ENCODE data around the gene ZNFX1.

ZNFX1 gene

DNA sequence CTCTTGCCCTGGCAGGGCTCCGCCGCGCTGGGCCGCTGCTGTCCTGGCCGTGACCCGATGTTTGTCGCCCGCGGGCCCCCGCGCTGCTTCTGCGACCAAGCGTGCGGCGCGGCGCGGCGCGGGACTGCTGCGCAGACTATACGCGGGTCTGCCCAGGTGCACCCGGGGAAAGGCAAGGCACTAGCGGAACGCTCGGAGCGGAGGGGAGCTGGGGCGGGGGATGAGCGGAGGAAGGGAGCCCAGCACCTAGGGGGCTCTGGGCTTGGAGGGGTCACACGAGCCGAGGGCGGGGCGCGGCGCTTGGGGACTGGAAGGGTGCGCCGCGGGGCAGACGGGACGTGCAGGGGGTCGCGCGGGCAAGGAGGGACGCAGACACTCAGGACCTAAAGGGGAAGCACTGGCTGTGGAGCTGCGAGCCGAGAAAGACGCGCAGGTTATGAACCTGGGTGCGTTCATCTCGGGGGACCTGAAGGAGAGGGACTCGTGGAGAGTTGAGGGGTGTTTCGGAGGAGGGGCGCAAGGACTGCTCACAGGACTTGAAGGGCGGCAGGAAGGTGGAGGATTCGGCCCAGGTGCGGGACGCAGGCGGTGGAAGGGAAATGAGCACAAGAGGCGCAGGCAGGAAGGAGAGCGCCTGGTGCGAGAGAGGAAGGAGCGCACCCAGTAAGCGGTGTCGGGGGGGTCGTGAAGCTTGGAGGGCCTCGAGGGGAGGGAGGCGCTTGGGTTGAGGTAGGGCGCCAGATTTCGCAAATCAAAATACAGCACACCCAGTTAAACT is 40.8 kb upstream of the ZNFX1 start (continued):
- no peak for TF ChIP-seq ZNF510 (tag by site-specific recombination; IDR thresholded peaks at IDR 0.05; ENCODE audit: insufficient replicate concordance)
- TF ChIP-seq ZFP41 (tag by site-specific recombination; IDR thresholded peaks at IDR 0.05; ENCODE audit: borderline replicate concordance) = no peak
- TF ChIP-seq GLIS2 (tag by site-specific recombination; IDR thresholded peaks at IDR 0.05) = peak; percentile 72; the same call in 1 of the 2 replicates
- TF ChIP-seq, protein P1, sequence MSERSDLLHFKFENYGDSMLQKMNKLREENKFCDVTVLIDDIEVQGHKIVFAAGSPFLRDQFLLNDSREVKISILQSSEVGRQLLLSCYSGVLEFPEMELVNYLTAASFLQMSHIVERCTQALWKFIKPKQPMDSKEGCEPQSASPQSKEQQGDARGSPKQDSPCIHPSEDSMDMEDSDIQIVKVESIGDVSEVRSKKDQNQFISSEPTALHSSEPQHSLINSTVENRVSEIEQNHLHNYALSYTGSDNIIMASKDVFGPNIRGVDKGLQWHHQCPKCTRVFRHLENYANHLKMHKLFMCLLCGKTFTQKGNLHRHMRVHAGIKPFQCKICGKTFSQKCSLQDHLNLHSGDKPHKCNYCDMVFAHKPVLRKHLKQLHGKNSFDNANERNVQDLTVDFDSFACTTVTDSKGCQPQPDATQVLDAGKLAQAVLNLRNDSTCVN (tag by site-specific recombination; optimal IDR thresholded peaks at IDR 0.05) = peak; percentile 76
- no peak for TF ChIP-seq ZNF596 (tag by site-specific recombination; IDR thresholded peaks at IDR 0.05)
- TF ChIP-seq ZNF184 (tag by site-specific recombination; IDR thresholded peaks at IDR 0.05) = no peak
- TF ChIP-seq, protein P2, sequence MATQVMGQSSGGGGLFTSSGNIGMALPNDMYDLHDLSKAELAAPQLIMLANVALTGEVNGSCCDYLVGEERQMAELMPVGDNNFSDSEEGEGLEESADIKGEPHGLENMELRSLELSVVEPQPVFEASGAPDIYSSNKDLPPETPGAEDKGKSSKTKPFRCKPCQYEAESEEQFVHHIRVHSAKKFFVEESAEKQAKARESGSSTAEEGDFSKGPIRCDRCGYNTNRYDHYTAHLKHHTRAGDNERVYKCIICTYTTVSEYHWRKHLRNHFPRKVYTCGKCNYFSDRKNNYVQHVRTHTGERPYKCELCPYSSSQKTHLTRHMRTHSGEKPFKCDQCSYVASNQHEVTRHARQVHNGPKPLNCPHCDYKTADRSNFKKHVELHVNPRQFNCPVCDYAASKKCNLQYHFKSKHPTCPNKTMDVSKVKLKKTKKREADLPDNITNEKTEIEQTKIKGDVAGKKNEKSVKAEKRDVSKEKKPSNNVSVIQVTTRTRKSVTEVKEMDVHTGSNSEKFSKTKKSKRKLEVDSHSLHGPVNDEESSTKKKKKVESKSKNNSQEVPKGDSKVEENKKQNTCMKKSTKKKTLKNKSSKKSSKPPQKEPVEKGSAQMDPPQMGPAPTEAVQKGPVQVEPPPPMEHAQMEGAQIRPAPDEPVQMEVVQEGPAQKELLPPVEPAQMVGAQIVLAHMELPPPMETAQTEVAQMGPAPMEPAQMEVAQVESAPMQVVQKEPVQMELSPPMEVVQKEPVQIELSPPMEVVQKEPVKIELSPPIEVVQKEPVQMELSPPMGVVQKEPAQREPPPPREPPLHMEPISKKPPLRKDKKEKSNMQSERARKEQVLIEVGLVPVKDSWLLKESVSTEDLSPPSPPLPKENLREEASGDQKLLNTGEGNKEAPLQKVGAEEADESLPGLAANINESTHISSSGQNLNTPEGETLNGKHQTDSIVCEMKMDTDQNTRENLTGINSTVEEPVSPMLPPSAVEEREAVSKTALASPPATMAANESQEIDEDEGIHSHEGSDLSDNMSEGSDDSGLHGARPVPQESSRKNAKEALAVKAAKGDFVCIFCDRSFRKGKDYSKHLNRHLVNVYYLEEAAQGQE (tag by site-specific recombination; IDR thresholded peaks at IDR 0.05) = no peak
- no peak for TF ChIP-seq ZNF274 (IDR thresholded peaks at IDR 0.05; ENCODE audit: low read length)
- no peak for TF ChIP-seq ZNF274 (tag by site-specific recombination; IDR thresholded peaks at IDR 0.05; ENCODE audit: borderline replicate concordance)

DNA sequence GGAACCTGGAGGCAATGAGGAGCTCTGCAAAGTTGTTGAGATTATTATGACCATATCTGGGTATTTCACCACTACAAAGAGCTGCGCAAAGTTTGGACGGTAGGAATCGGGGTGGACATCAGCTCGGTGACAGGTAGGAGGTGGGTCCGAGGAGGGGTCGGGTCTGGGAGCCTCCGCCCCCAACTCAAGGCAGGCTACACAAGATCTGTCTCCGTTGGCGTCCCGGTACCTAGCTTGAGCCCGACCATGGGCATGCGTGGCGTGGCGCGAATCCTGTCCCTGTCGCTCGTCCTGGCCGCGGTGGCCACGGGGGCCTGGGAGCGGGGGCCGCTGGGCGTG is 40.2 kb upstream of the ZNFX1 start:
- CTCF ChIA-PET = interaction anchor here (0.7 to 6.7 kb wide), 3 partner anchors 13 to 73 kb away, joined by 4 to 63 read pairs (median 35); no protein-coding TSS in a partner anchor
- no peaks in the 10 kb centered on the region for H3K4me1 ChIP-seq (ENCODE audit: control insufficient read depth, insufficient read depth, low read length)
- H3K9me3 ChIP-seq (ENCODE audit: control insufficient read depth, insufficient read depth, low read depth, low read length) = no peaks in the 10 kb centered on the region
- H3K27ac ChIP-seq (ENCODE audit: extremely low read depth, low read depth, low read length) = no peak overlapping the region
- H3K4me3 ChIP-seq (ENCODE audit: low read depth, low read length) = peak overlapping the region; percentile 37
- TF ChIP-seq, protein P3, sequence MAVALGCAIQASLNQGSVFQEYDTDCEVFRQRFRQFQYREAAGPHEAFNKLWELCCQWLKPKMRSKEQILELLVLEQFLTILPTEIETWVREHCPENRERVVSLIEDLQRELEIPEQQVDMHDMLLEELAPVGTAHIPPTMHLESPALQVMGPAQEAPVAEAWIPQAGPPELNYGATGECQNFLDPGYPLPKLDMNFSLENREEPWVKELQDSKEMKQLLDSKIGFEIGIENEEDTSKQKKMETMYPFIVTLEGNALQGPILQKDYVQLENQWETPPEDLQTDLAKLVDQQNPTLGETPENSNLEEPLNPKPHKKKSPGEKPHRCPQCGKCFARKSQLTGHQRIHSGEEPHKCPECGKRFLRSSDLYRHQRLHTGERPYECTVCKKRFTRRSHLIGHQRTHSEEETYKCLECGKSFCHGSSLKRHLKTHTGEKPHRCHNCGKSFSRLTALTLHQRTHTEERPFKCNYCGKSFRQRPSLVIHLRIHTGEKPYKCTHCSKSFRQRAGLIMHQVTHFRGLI (tag by site-specific recombination; IDR thresholded peaks at IDR 0.05) = peak; percentile 62
- TF ChIP-seq ZNF354C (tag by site-specific recombination; IDR thresholded peaks at IDR 0.05; ENCODE audit: borderline replicate concordance, low read depth) = no peak
- POLR2A ChIA-PET = no interaction called here
- no peaks in the 10 kb centered on the region for H3K36me3 ChIP-seq (ENCODE audit: control insufficient read depth in 2 of 2, insufficient read depth in 1 of 2, low read length in 2 of 2)

DNA sequence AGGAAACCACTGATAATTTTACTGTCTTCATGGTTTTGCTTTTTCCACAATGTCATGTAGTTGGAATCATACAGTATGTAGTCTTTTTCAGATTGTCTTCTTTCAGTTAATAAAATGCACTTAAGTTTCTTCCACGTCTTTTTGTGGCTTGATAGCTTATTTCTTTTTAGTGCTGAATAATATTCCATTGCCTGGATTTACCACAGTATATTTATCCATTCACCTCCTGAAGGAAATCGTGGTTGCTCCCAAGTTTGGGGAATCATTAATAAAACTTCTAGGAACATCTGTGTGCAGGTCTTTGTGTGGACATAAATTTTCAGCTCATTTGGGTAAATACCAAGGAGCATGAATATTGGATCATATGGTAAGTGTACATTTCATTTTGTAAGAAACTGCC is 38.8 kb upstream of the ZNFX1 start:
- POLR2A ChIA-PET = no interaction called here
- H3K4me3 ChIP-seq (ENCODE audit: low read depth, low read length) = no peak overlapping the region
- H3K36me3 ChIP-seq (ENCODE audit: control insufficient read depth in 2 of 2, insufficient read depth in 1 of 2, low read length in 2 of 2) = no peaks in the 10 kb centered on the region
- CTCF ChIA-PET = interaction anchor here (6.7 kb wide), 1 partner anchor 71 kb away, joined by 63 read pairs; no protein-coding TSS in a partner anchor
- H3K4me1 ChIP-seq (ENCODE audit: control insufficient read depth, insufficient read depth, low read length) = no peaks in the 10 kb centered on the region
- H3K27ac ChIP-seq (ENCODE audit: extremely low read depth, low read depth, low read length) = no peak overlapping the region
- no peaks in the 10 kb centered on the region for H3K9me3 ChIP-seq (ENCODE audit: control insufficient read depth, insufficient read depth, low read depth, low read length)
- no peak for TF ChIP-seq ZNF600 (tag by site-specific recombination; IDR thresholded peaks at IDR 0.05)
- TF ChIP-seq ZSCAN16 (tag by site-specific recombination; IDR thresholded peaks at IDR 0.05) = no peak
- TF ChIP-seq ZNF146 (tag by site-specific recombination; IDR thresholded peaks at IDR 0.05) = peak; percentile 44; the same call in 1 of the 2 replicates
- TF ChIP-seq FEZF1 (tag by site-specific recombination; IDR thresholded peaks at IDR 0.05) = no peak
- TF ChIP-seq, protein P4, sequence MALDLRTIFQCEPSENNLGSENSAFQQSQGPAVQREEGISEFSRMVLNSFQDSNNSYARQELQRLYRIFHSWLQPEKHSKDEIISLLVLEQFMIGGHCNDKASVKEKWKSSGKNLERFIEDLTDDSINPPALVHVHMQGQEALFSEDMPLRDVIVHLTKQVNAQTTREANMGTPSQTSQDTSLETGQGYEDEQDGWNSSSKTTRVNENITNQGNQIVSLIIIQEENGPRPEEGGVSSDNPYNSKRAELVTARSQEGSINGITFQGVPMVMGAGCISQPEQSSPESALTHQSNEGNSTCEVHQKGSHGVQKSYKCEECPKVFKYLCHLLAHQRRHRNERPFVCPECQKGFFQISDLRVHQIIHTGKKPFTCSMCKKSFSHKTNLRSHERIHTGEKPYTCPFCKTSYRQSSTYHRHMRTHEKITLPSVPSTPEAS (tag by site-specific recombination; IDR thresholded peaks at IDR 0.05) = no peak
- TF ChIP-seq GLIS1 (tag by site-specific recombination; IDR thresholded peaks at IDR 0.05) = no peak
- TF ChIP-seq, protein P5, sequence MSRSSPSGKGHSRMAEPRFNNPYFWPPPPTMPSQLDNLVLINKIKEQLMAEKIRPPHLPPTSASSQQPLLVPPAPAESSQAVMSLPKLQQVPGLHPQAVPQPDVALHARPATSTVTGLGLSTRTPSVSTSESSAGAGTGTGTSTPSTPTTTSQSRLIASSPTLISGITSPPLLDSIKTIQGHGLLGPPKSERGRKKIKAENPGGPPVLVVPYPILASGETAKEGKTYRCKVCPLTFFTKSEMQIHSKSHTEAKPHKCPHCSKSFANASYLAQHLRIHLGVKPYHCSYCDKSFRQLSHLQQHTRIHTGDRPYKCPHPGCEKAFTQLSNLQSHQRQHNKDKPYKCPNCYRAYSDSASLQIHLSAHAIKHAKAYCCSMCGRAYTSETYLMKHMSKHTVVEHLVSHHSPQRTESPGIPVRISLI (tag by site-specific recombination; IDR thresholded peaks at IDR 0.05) = no peak
- no peak for TF ChIP-seq ZNF561 (tag by site-specific recombination; IDR thresholded peaks at IDR 0.05; ENCODE audit: borderline replicate concordance)

All from HEK293 (cell line).